Measurements from ENCODE around the gene DDX1. TPM values are rescaled to one million over a fixed set of nuclear protein-coding genes. Genes with fewer than 3 reads are reported as not detected.

DDX1 gene
- total RNA-seq, 1 experiment from 2014 or later, result 106 TPM

DNA sequence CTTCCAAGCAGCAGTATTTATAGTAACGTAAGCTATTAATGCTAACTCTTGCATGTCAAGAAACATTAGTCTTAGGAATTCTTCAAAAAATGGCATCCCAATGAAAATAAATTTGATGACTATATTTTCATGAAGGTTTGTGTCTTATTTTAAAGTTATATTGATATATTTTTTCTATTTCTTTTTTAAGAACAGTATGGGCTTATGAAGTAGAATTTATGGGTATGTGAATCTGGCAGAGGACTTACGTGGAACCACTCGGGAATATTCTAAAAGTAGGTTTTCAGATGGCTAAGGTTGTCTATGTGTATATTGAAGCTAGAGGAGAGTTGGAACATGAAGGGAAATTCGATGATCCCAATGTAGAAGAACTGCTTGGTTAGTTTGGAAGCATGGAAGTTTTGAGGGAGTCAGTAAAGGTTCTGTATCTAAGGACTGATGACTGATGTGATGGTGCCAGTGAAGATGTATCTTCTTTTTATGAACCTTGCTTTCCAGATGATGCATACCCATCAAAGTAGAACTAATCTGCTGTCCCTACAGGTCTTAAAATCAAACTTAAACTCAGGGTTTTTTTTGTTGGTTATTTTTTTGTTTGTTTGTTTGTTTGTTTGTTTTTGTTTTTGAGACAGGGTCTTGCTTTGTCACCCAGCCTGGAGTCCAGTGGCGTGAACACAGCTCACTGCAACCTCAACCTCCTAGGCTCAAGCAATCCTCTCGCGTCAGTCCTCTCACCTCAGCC, 39.5 kb downstream of the DDX1 start:
- no peak overlapping the region for H3K27ac Mint-ChIP-seq (ENCODE audit: unreplicated experiment)
- peaks cover 23% of the 10 kb centered on the region for H3K36me3 Mint-ChIP-seq (ENCODE audit: insufficient read depth, unreplicated experiment)
- DNase-seq, result no peak
- TF ChIP-seq, protein P1, sequence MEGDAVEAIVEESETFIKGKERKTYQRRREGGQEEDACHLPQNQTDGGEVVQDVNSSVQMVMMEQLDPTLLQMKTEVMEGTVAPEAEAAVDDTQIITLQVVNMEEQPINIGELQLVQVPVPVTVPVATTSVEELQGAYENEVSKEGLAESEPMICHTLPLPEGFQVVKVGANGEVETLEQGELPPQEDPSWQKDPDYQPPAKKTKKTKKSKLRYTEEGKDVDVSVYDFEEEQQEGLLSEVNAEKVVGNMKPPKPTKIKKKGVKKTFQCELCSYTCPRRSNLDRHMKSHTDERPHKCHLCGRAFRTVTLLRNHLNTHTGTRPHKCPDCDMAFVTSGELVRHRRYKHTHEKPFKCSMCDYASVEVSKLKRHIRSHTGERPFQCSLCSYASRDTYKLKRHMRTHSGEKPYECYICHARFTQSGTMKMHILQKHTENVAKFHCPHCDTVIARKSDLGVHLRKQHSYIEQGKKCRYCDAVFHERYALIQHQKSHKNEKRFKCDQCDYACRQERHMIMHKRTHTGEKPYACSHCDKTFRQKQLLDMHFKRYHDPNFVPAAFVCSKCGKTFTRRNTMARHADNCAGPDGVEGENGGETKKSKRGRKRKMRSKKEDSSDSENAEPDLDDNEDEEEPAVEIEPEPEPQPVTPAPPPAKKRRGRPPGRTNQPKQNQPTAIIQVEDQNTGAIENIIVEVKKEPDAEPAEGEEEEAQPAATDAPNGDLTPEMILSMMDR (IDR thresholded peaks at IDR 0.05; ENCODE audit: unreplicated experiment), result no peak
- H3K27me3 Mint-ChIP-seq (ENCODE audit: unreplicated experiment), result no peaks in the 10 kb centered on the region
- H3K9me3 Mint-ChIP-seq (ENCODE audit: low read depth, unreplicated experiment), result no peaks in the 10 kb centered on the region
- H3K4me3 Mint-ChIP-seq (ENCODE audit: low read depth, unreplicated experiment), result no peak overlapping the region
- intact Hi-C loops (cut with micrococcal nuclease; ENCODE audit: unreplicated experiment), result no loop called here
- no peaks in the 10 kb centered on the region for H3K4me1 Mint-ChIP-seq (ENCODE audit: low read depth, unreplicated experiment)
- CTCF ChIA-PET, result no interaction called here
- BruUV-seq (replicated peaks), result no TSS peak

DNA sequence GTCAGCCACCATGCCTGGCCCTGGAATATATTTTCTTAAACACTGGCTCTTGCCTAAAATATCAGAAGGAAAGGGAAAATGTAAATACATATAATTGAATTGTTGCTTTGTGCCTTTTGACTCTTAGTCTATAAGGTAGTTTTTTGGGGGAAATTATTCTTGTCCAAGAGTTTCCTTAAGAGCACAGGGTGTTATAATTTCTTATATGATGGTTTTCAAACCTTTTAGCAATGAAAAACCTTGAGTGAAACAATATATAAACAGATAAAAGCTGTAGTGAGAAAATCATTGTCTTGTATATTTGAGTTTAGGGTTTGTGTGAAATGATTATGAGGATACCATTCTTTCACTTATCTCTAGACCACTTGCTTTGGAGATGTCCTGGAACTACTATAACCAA, 40.2 kb downstream of the DDX1 start:
- no peak overlapping the region for H3K4me3 Mint-ChIP-seq (ENCODE audit: low read depth, unreplicated experiment)
- intact Hi-C loops (cut with micrococcal nuclease; ENCODE audit: unreplicated experiment), result no loop called here
- H3K9me3 Mint-ChIP-seq (ENCODE audit: low read depth, unreplicated experiment), result no peaks in the 10 kb centered on the region
- H3K4me1 Mint-ChIP-seq (ENCODE audit: low read depth, unreplicated experiment), result no peaks in the 10 kb centered on the region
- BruUV-seq (replicated peaks), result no TSS peak
- TF ChIP-seq, protein P1 (IDR thresholded peaks at IDR 0.05; ENCODE audit: unreplicated experiment), result no peak
- no peaks in the 10 kb centered on the region for H3K27me3 Mint-ChIP-seq (ENCODE audit: unreplicated experiment)
- DNase-seq, result no peak
- no peak overlapping the region for H3K27ac Mint-ChIP-seq (ENCODE audit: unreplicated experiment)
- H3K36me3 Mint-ChIP-seq (ENCODE audit: insufficient read depth, unreplicated experiment), result peaks cover 23% of the 10 kb centered on the region
- CTCF ChIA-PET, result no interaction called here

DNA sequence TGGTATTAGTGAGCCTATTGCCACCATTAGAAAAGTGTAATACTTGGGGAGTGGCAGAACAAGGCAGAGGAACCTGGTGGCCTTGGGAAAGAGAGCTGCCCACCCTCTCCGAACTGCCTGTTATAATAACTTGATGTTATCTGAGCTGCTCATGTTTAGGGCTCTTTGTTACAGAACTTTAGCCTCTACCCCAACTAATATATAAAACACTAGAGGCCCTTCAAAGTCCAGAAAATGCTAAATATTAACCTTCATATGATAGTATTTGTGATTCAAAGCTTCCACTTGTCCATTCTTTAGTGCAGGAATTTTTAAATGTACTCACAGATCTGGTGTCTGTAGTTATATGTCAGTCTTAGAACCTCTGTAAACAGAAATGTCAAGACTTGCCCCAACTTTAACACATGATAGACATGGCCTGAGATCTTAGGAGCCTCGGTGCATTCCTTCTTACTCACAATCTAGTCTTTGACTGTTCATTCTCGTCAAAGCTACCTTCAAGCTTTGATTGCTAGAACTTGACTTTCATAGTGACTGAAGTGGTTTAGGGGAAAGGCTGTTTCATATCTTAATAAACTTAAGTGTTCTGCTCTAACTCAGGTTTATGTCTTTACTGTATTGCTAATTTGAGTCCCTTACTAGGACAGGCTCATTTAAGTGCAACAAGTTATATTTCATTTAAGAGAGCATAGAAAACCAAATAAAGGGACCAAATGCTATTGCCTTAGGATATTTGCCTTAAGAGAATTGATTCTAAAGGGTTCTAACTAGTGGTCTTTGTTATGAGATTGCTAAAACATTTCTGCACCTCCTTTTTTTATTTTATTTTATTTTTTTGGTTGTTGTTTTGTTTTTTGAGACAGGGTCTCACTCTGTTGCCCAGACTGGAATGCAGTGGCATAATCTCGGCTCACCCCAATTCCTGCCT, 41.6 kb downstream of the DDX1 start:
- intact Hi-C loops (cut with micrococcal nuclease; ENCODE audit: unreplicated experiment), result no loop called here
- Mint-ChIP-seq H3K9me3 (ENCODE audit: low read depth, unreplicated experiment) (no peaks in the 10 kb centered on the region), H3K4me3 (ENCODE audit: low read depth, unreplicated experiment) (no peak overlapping the region), H3K4me1 (ENCODE audit: low read depth, unreplicated experiment) (no peaks in the 10 kb centered on the region), H3K27ac (ENCODE audit: unreplicated experiment) (no peak overlapping the region), H3K27me3 (ENCODE audit: unreplicated experiment) (no peaks in the 10 kb centered on the region), H3K36me3 (ENCODE audit: insufficient read depth, unreplicated experiment) (peaks cover 24% of the 10 kb centered on the region)
- CTCF ChIA-PET, result no interaction called here
- DNase-seq, result no peak
- TF ChIP-seq, protein P1 (IDR thresholded peaks at IDR 0.05; ENCODE audit: unreplicated experiment), result no peak
- BruUV-seq (replicated peaks), result no TSS peak

- H3K4me1 Mint-ChIP-seq (ENCODE audit: low read depth, unreplicated experiment), result no peaks in the 10 kb centered on the region
- CTCF ChIA-PET, result no interaction called here
- H3K9me3 Mint-ChIP-seq (ENCODE audit: low read depth, unreplicated experiment), result no peaks in the 10 kb centered on the region
- no TSS peak for BruUV-seq (replicated peaks)
- H3K27ac Mint-ChIP-seq (ENCODE audit: unreplicated experiment), result no peak overlapping the region
- no peak overlapping the region for H3K4me3 Mint-ChIP-seq (ENCODE audit: low read depth, unreplicated experiment)
- DNase-seq, result no peak
- intact Hi-C loops (cut with micrococcal nuclease; ENCODE audit: unreplicated experiment), result no loop called here
- peaks cover 28% of the 10 kb centered on the region for H3K36me3 Mint-ChIP-seq (ENCODE audit: insufficient read depth, unreplicated experiment)
- TF ChIP-seq, protein P1 (IDR thresholded peaks at IDR 0.05; ENCODE audit: unreplicated experiment), result no peak
- H3K27me3 Mint-ChIP-seq (ENCODE audit: unreplicated experiment), result no peaks in the 10 kb centered on the region
Observed at GRCh38 chr2:15633971-15634346, 42.3 kb downstream of the DDX1 start.

Data from Calu3 (cell line).